Endometrium (tissue), 2 donors: ENCODE data around the gene CPA1.

Experiments
- FAIRE-seq: peaks from 2 replicates; lab custom pipeline; 2012; peaks lifted over from hg19 to GRCh38; lab: Jason Lieb, UNC
- donor health status: control.
- donor health status: control.

Gene CPA1

DNA sequence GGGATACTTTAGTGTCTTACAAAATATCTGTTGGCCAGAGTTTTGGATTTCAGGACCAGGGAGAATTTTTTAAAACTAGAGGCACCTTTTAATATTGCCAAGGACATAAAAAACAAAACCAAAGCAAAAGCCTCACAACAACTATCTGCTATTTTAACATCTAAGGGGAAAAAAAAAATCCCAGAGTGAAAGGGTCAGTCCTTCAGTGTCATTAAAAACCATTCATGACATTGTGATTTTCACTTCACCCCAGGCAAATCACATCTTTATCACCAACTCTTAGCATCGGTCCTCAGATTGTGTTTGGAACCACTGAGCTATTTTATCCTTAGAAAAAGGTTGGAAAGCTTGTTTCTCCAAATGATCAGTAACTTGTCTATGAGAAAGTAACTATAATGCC lies 49.8 kb downstream of the CPA1 start:
- no peak for FAIRE-seq

DNA sequence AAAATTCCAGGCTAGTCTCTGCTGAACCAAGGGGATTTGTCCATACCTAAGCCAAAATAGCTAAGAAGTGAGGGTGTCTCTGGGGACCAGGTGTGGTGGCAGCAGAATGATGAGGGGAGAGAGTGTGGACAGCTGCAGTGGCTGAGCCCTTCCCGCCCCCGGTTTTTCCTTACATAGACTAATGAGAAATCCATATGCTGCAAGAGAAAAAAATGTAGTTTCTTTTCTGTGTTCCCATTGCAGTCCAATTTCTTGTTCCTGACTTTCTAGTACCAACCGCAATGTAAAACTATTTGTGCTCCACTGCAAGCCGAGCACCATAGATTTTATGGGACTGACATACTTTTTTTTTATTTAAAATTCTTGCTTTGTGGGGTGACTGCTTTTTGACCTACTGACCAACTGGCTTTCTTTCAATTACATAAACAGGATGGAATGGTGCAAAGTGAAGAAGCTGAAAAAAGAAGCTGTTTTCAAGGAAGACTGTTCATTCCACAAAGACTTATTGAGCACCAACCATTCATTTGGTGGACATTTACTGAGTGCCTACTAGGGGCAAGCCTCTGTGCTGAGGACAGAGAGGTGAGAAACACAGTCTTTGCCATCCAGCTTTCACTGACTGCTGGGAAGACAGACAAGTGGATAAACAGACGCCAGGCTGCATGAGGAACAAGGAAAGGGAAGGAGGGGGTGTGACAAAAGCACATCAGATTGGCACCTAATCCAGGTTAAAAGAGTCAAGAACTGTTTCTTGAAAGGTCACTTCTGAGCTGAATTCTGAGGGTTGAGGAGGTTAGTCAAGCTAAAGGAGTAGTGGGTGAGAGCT lies 50.8 kb downstream of the CPA1 start:
- peak; percentile 33 for FAIRE-seq

DNA sequence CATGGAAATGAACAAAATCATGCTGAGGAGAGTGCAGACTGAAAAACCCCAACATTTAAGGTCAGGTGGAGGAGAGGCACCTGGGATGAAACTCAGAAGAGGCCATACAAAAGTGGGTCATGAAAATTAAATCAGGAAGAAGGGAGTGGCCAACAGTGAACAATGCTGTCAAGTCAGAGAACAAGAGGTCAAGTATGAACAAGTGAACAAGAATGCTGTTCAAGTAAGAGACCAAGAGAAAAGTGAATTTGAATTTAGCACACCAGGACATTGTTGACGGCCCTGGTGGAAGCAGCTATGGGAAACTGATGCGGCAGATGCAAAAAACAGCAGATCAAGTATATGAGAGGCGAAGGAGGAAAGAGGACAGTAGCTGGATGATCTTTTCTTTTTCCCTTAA lies 52.6 kb downstream of the CPA1 start:
- FAIRE-seq, result no peak

DNA sequence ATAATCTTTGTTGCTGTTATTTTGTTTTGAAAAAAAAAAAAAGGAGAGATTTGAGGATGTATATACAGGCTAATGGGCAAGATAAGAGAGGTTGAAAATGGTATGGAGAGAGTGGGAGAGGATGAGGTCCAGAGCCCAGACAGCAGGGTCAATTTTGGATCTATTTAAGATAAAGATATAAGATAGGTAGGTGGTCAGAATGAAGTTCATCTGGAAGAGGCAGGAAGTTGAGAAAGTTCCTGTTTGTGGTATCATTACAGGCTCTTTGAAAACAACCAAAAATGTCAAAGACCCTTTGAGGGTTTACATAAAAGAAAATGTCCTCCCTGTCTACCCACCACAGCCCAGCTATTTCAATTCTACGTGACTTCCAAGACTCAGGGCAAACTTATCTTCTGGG lies 53.0 kb downstream of the CPA1 start:
- no peak for FAIRE-seq

DNA sequence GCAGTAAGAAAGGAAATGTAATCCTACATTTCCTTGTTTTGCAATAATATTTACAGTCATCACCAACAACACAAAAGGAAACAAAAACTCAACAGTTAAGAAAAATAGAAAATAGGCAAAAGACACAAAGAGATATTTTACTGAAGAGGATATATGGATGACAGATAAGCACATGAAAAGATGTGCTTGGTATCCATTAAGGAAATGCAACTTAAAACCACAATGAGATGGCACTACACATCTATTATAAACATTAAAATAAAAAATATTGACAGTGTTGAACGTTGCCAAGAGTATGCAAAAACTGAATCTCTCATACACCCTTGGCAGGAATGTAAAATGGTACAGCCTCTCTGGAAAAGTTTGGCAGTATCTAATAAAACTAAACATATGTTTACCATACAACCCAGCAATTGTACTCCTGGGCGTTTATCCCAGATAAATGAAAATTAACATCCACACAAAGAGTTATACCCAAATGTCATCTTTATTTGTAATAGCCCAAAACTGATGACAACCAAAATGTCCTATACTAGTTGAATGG lies 55.1 kb downstream of the CPA1 start:
- FAIRE-seq, result no peak

DNA sequence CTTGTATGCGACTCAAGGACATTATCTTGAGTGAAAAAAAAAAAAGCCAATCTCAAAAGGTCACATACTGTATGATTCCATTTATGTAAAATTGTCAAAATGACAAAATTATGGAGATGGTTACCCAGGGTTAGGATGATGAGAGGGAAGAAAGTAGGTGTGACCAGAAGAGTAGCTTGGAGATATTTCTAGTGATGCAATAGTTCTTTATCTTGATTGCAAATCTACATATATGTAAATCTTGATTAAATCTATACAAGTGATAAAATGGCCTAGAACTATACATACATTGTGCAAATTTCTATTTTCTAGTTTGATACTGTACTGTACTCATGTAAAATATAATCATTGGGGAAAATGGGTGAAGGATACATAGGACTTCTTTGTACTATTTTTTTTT lies 56.0 kb downstream of the CPA1 start:
- no peak for FAIRE-seq
